AG09319 (cell line): ENCODE data around the gene PRPF40A.
"Not testable (repeated sequence)": the region's sequence is repeated elsewhere in the genome, so short reads cannot be mapped to it uniquely, and the experiment has no call there.

Experiments
- DNase-seq: peaks from one replicate; pipeline ENCODE4 v3.0.0-alpha.2; 2010; ENCODE audit warnings: low read depth; ENCODE audit errors: extremely low read depth
- CTCF ChIP-seq: IDR thresholded peaks from 2 replicates; pipeline ENCODE4 v1.5.1; 2011; ENCODE audit warnings: low read depth, mild to moderate bottlenecking, inconsistent platforms, low read length, moderate library complexity

The PRPF40A gene

GRCh38 chr2:152729844-152730243, 12.6 kb upstream of the PRPF40A start:
- DNase-seq, result no peak
- no peak for TF ChIP-seq CTCF

GRCh38 chr2:152723918-152724317, 6.7 kb upstream of the PRPF40A start:
- TF ChIP-seq CTCF, result no peak
- DNase-seq, result no peak

GRCh38 chr2:152722639-152723038, 5.4 kb upstream of the PRPF40A start:
- DNase-seq, result not testable (repeated sequence)

- no peak for TF ChIP-seq CTCF
- DNase-seq, result no peak
These were observed 3.5 kb upstream of the PRPF40A start for GRCh38 chr2:152720794-152721193.

- DNase-seq, result no peak
- TF ChIP-seq CTCF, result no peak
These were observed 1.8 kb upstream of the PRPF40A start for GRCh38 chr2:152718909-152719645.

- peak; percentile 49 for DNase-seq
- TF ChIP-seq CTCF, result no peak
These were observed 1.0 kb upstream of the PRPF40A start, which contains the start of gene ARL6IP6 for GRCh38 chr2:152718076-152718908. TSS of gene ARL6IP6 (plus strand) at chr2:152718620. CDS start at chr2:152718625, 5 bp downstream.

- TF ChIP-seq CTCF, result no peak
- no peak for DNase-seq
These were observed 445 bp downstream of the PRPF40A start for GRCh38 chr2:152716805-152717227.
